ENCODE measurements around the gene GGA2.
"Not testable (repeated sequence)": the region's sequence is repeated elsewhere in the genome, so short reads cannot be mapped to it uniquely, and the experiment has no call there.

Gene GGA2

GRCh38 chr16:23502466-23502865, 7.8 kb downstream of the GGA2 start:
- DNase-seq = no peak

GRCh38 chr16:23501291-23501690, 9.0 kb downstream of the GGA2 start:
- no peak for DNase-seq

GRCh38 chr16:23500862-23501225, 9.4 kb downstream of the GGA2 start:
- DNase-seq = no peak

- DNase-seq = no peak
Measured at GRCh38 chr16:23500212-23500861, 10.0 kb downstream of the GGA2 start.

GRCh38 chr16:23499801-23500200, 10.5 kb downstream of the GGA2 start:
- DNase-seq = no peak

GRCh38 chr16:23498863-23499262, 11.4 kb downstream of the GGA2 start:
- DNase-seq = no peak

- no peak for DNase-seq
Measured at GRCh38 chr16:23497543-23497868, 12.8 kb downstream of the GGA2 start.

GRCh38 chr16:23496821-23497542, 13.3 kb downstream of the GGA2 start:
- DNase-seq = no peak

GRCh38 chr16:23495671-23496070, 14.6 kb downstream of the GGA2 start:
- no peak for DNase-seq

GRCh38 chr16:23494188-23494587, 16.1 kb downstream of the GGA2 start:
- no peak for DNase-seq

- no peak for DNase-seq
Measured at GRCh38 chr16:23491490-23492391, 18.6 kb downstream of the GGA2 start.

GRCh38 chr16:23486480-23486879, 23.8 kb downstream of the GGA2 start:
- no peak for DNase-seq

GRCh38 chr16:23485841-23486240, 24.5 kb downstream of the GGA2 start:
- DNase-seq = no peak

- no peak for DNase-seq
Measured at GRCh38 chr16:23485257-23485614, 25.1 kb downstream of the GGA2 start.

GRCh38 chr16:23484510-23485256, 25.6 kb downstream of the GGA2 start:
- no peak for DNase-seq

GRCh38 chr16:23483492-23483891, 26.8 kb downstream of the GGA2 start:
- not testable (repeated sequence) for DNase-seq

- no peak for DNase-seq
Measured at GRCh38 chr16:23482778-23483177, 27.5 kb downstream of the GGA2 start.

GRCh38 chr16:23480257-23480656, 30.0 kb downstream of the GGA2 start:
- no peak for DNase-seq

- DNase-seq = no peak
Measured at GRCh38 chr16:23479138-23479537, 31.2 kb downstream of the GGA2 start.

- no peak for DNase-seq
Measured at GRCh38 chr16:23478566-23478965, 31.7 kb downstream of the GGA2 start.

GRCh38 chr16:23476289-23476688, 34.0 kb downstream of the GGA2 start:
- no peak for DNase-seq

GRCh38 chr16:23469814-23470213, 40.5 kb downstream of the GGA2 start:
- DNase-seq = no peak

GRCh38 chr16:23466162-23466885, 44.0 kb downstream of the GGA2 start:
- no peak for DNase-seq

Measured in NCI-H82 (cell line).